WERI-Rb-1 (cell line): ENCODE data around the gene BCL7C.

Experiments used
- DNase-seq: peaks from one replicate; pipeline ENCODE4 v3.0.0-alpha.2; 2020
- H3K27ac ChIP-seq: fragments of 250-450 bp; sonication (Bioruptor Pico); 2 replicates; pipeline ENCODE4 v1.5.1; 2020; ENCODE audit warnings: mild to moderate bottlenecking, moderate library complexity
- H3K27me3 ChIP-seq: fragments of 250-450 bp; sonication (Bioruptor Pico); 2 replicates; pipeline ENCODE4 v1.5.1; 2021; ENCODE audit warnings: mild to moderate bottlenecking, low read depth, moderate library complexity; ENCODE audit not compliant: insufficient read depth, severe bottlenecking
- H3K36me3 ChIP-seq: fragments of 250-450 bp; sonication (Bioruptor Pico); 2 replicates; pipeline ENCODE4 v1.5.1; 2020; ENCODE audit warnings: mild to moderate bottlenecking, moderate library complexity
- H3K4me3 ChIP-seq: 2 replicates; pipeline ENCODE4 v1.5.1; 2011; ENCODE audit warnings: low read depth, mild to moderate bottlenecking, control low read depth, low read length
- H3K9me3 ChIP-seq: fragments of 250-450 bp; sonication (Bioruptor Pico); 2 replicates; pipeline ENCODE4 v1.5.1; 2021; ENCODE audit warnings: mild to moderate bottlenecking, moderate library complexity; ENCODE audit not compliant: severe bottlenecking
- CTCF ChIP-seq: IDR thresholded peaks from 2 replicates; pipeline ENCODE4 v1.5.1; 2011; ENCODE audit warnings: low read depth, mild to moderate bottlenecking, control low read depth, inconsistent platforms, low read length

BCL7C gene

GRCh38 chr16:30921459-30921747 is 27.5 kb upstream of the BCL7C start:
- Histone ChIP-seq H3K9me3 (no peaks in the 10 kb centered on the region), H3K27ac (no peak overlapping the region), H3K36me3 (peaks cover 7% of the 10 kb centered on the region), H3K4me3 (no peak overlapping the region), H3K27me3 (no peaks in the 10 kb centered on the region)
- no peak for DNase-seq
- TF ChIP-seq CTCF: no peak

DNA sequence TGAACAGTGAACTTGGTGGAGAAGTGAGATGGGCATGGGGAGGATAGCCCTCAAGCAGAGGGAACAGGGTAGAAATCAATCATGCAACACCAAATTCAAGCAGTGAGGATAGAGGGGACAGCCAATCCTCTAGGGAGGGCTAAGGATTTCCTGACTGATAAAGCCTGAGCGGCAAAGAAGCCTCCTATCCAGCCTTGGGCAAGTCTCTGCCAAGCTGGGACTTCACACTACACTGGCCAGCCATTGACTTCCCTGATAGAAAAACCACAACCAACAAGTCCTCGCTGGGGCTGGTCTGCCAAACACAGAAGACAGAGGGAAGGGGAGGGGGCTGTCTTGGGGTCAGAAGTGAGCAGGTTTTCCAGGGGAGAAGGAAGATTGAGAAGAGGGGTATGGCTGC is 27.0 kb upstream of the BCL7C start:
- no peak for DNase-seq
- Histone ChIP-seq H3K36me3 (peaks cover 2% of the 10 kb centered on the region), H3K27ac (no peak overlapping the region), H3K27me3 (no peaks in the 10 kb centered on the region), H3K9me3 (no peaks in the 10 kb centered on the region), H3K4me3 (no peak overlapping the region)
- TF ChIP-seq CTCF: no peak

DNA sequence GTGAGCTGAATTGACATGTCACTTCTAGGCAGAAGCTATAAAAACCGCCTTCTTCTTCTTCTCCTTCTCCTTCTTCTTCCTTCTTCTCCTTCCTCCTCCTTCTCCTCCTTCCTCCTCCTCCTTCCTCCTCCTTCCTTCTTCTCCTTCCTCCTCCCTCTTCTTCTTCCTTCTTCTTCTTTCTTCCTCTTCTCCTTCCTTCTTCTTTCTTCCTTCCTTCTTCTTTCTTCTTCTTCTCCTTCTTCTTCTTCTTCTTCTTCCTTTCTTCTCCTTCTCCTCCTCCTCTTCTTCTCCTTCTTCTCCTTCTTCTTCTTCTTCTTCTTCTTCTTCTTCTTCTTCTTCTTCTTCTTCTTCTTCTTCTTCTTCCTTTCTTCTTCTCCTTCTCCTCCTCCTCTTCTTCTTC is 24.7 kb upstream of the BCL7C start:
- H3K27me3 ChIP-seq: no peaks in the 10 kb centered on the region
- H3K9me3 ChIP-seq: no peaks in the 10 kb centered on the region
- no peak overlapping the region for H3K4me3 ChIP-seq
- H3K27ac ChIP-seq: no peak overlapping the region
- no peak for DNase-seq
- H3K36me3 ChIP-seq: no peaks in the 10 kb centered on the region; the same call in 1 of the 2 replicates
- TF ChIP-seq CTCF: no peak

DNA sequence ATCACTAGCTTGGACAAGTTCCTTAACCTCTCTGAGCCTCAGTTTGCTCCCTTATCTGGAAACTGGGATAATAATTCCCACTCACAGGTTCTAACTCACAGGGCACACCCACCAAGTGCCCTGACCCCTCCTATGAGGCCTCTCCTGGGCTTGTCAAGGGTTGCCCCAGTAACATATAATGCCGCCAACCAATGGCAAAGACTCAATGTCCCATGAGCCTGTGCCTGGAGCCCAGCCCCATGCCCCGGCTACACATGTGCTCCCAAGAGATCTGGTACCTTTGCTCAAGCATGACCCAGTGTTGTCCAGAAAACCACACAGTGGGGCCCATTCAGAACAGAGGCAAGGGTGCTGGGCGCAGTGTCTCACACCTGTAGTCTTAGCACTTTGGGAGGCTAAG is 21.0 kb upstream of the BCL7C start:
- no peak overlapping the region for H3K27ac ChIP-seq
- DNase-seq: no peak
- H3K9me3 ChIP-seq: no peaks in the 10 kb centered on the region
- TF ChIP-seq CTCF: no peak
- no peak overlapping the region for H3K4me3 ChIP-seq
- H3K27me3 ChIP-seq: no peaks in the 10 kb centered on the region
- H3K36me3 ChIP-seq: no peaks in the 10 kb centered on the region

GRCh38 chr16:30912794-30913412 is 19.0 kb upstream of the BCL7C start:
- Histone ChIP-seq H3K27ac (no peak overlapping the region), H3K9me3 (no peaks in the 10 kb centered on the region), H3K27me3 (no peaks in the 10 kb centered on the region), H3K4me3 (no peak overlapping the region), H3K36me3 (no peaks in the 10 kb centered on the region)
- TF ChIP-seq CTCF: no peak
- no peak for DNase-seq

DNA sequence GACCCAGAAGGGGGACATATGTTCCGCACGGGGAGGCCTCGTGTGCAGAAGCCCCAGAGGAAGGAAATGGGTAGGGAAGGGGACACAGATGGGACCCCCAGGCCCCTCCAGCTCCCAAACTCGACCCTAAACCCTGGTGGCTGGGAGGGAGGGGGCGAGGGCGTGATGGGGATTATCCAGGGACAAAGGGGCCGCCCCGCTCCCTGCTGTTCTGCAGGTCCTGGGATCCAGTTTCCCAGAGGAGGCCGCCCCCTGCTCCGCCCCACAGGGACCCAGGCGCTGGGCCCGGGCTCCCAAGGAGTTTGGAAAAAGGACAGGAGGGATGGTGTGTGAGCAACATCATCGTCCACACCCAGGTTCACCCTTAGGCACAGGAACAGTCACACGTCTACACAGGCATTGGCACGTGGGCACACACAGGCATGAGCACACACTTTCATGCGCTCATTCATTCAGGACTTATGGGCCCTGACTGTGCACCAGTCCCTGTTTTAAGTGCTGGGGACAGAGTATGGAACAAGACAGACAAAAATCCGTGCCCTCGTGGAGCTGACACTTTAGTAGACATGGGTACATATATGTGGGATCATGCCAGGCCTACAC is 16.7 kb upstream of the BCL7C start:
- DNase-seq: no peak
- no peaks in the 10 kb centered on the region for H3K36me3 ChIP-seq
- H3K4me3 ChIP-seq: no peak overlapping the region
- H3K27ac ChIP-seq: no peak overlapping the region
- no peak for TF ChIP-seq CTCF
- H3K9me3 ChIP-seq: no peaks in the 10 kb centered on the region
- H3K27me3 ChIP-seq: no peaks in the 10 kb centered on the region
